Body of pancreas (tissue), 4 donors: ENCODE data around the gene FAM89B. TPM values are rescaled to one million over a fixed set of nuclear protein-coding genes. Genes with fewer than 3 reads are reported as not detected.

ENCODE experiments used
- ATAC-seq: fragments of 150-250 bp; one replicate; pipeline ENCODE4 v1.9.1; 2016
- DNase-seq, 4 donors: peaks; one replicate each; pipeline ENCODE4 v3.0.0-alpha.2; 2019
- H3K27ac ChIP-seq, 4 donors: fragments of 200-600 bp; sonication (generic); 1 replicate in 3 of 4; 2 replicates in 1 of 4; pipeline versions ENCODE4 v1.5.1 to v1.6.1; 2016 to 2019; ENCODE audit warnings: mild to moderate bottlenecking in 1 of 4, mixed read lengths in 1 of 4, moderate library complexity in 1 of 4
- H3K27me3 ChIP-seq, 2 donors: fragments of 200-600 bp; sonication (generic); one replicate each; pipeline ENCODE4 v1.6.0; 2016; ENCODE audit warnings: mild to moderate bottlenecking in 1 of 2
- H3K36me3 ChIP-seq, 2 donors: fragments of 200-600 bp; sonication (generic); replicated peaks in 1 of 2; 2 replicates each; pipeline ENCODE4 v1.5.1; 2016; ENCODE audit warnings: low read depth in 2 of 2; ENCODE audit not compliant: insufficient read depth in 1 of 2
- H3K4me1 ChIP-seq: fragments of 200-600 bp; sonication (generic); one replicate; pipeline ENCODE4 v1.6.0; 2016
- H3K4me3 ChIP-seq, 2 donors: fragments of 200-600 bp; sonication (generic); 1 replicate in 1 of 2; 2 replicates in 1 of 2; pipeline ENCODE4 v1.5.1; 2016 to 2019
- H3K9me3 ChIP-seq, 3 donors: fragments of 200-600 bp; sonication (generic); 1 replicate in 2 of 3; 2 replicates in 1 of 3; pipeline ENCODE4 v1.5.1; 2016
- CTCF ChIP-seq, 7 experiments: fragments of 450-650 bp in 4 of 7; fragments of 200-600 bp in 3 of 7; sonication (generic) in 3 of 7; IDR thresholded peaks; one replicate each; pipeline ENCODE4 v1.5.1; 2016 to 2019; ENCODE audit warnings: antibody characterized with exemption in 7 of 7
- POLR2A ChIP-seq, 3 donors: fragments of 450-650 bp; IDR thresholded peaks; one replicate each; pipeline ENCODE4 v1.6.1; 2016; ENCODE audit warnings: antibody characterized with exemption in 3 of 3, mild to moderate bottlenecking in 2 of 3
- WGBS, 2 donors: methylation state at CpG; one replicate each; pipeline ENCODE4 v1.1.5; 2017; 5-methylcytosine and 5-hydroxymethylcytosine counted together
- intact Hi-C: fragments of 100-400 bp; cut with DNase I; formaldehyde crosslinking; loops from one replicate; pipeline ENCODE4 v1.15.1; 2023
- total RNA-seq, 2 donors: library from RNA; depleted of rRNA; stranded (reverse); fragments of >200 nt; gene quantifications; one replicate each; pipeline ENCODE4 v1.1.0, GENCODE V29; 2016

Gene FAM89B
- total RNA-seq, 2 donors from 2014 or later, result 44.8 to 116 TPM

- peak in 2 of 7 experiments; percentile 31 to 33 for TF ChIP-seq CTCF (IDR thresholded peaks at IDR 0.05)
- TF ChIP-seq POLR2A (IDR thresholded peaks at IDR 0.05), result peak; percentile 41 to 74 (median 72)
- Histone ChIP-seq H3K4me1 (peaks cover 52% of the 10 kb centered on the region), H3K27me3 (no peaks in the 10 kb centered on the region), H3K36me3 (no peaks in the 10 kb centered on the region), H3K4me3 (no peak within 1 kb of the TSS), H3K9me3 (no peaks in the 10 kb centered on the region), H3K27ac (peak within 1 kb of the TSS; percentile 86 to 96 (median 92))
- WGBS, 2 donors, result 2 to 4% methylated on average over 27 to 72 of the region's 79 CpGs
- peak; percentile 86 for ATAC-seq
- peak; percentile 83 to 89 (median 87) for DNase-seq
- intact Hi-C loops, result no loop called here
Observed at GRCh38 chr11:65558002-65558929, 14.1 kb upstream of the FAM89B start, which contains the start of gene LTBP3. Gene LTBP3, minus strand, starts transcription at chr11:65558359. Its CDS starts 400 bp downstream, at chr11:65557959.

- DNase-seq (peak; percentile 56 to 79 (median 71)), ATAC-seq (peak; percentile 39)
- intact Hi-C loops, result no loop called here
- H3K4me3 ChIP-seq, result no peak overlapping the region
- no peaks in the 10 kb centered on the region for H3K9me3 ChIP-seq
- 19 to 44% methylated on average over 4 to 19 of the region's 19 CpGs for WGBS, 2 donors
- TF ChIP-seq CTCF (IDR thresholded peaks at IDR 0.05) (peak in 2 of 7 experiments; percentile 2 to 17), POLR2A (IDR thresholded peaks at IDR 0.05) (no peak)
- no peaks in the 10 kb centered on the region for H3K36me3 ChIP-seq
- peak overlapping the region; percentile 86 to 96 (median 92) for H3K27ac ChIP-seq
- H3K4me1 ChIP-seq, result peaks cover 52% of the 10 kb centered on the region
- no peaks in the 10 kb centered on the region for H3K27me3 ChIP-seq
Observed at GRCh38 chr11:65558930-65559509, 13.3 kb upstream of the FAM89B start.

- intact Hi-C loops, result no loop called here
- peaks cover 52% of the 10 kb centered on the region for H3K4me1 ChIP-seq
Observed at GRCh38 chr11:65559535-65559934, 12.8 kb upstream of the FAM89B start.

GRCh38 chr11:65559951-65560537 is 12.3 kb upstream of the FAM89B start:
- Histone ChIP-seq H3K36me3 (no peaks in the 10 kb centered on the region), H3K4me3 (no peak overlapping the region), H3K4me1 (peaks cover 49% of the 10 kb centered on the region), H3K27me3 (no peaks in the 10 kb centered on the region), H3K27ac (peak overlapping the region in 3 of 4 donors; percentile 86 to 96 (median 92)), H3K9me3 (no peaks in the 10 kb centered on the region)
- ATAC-seq (no peak), DNase-seq (peak in 3 of 4 donors; percentile 41 to 56 (median 48))
- intact Hi-C loops, result no loop called here
- no peak for TF ChIP-seq POLR2A (IDR thresholded peaks at IDR 0.05)
- no peak for TF ChIP-seq CTCF (IDR thresholded peaks at IDR 0.05)
- WGBS, 2 donors, result 37 to 45% methylated on average over 5 of the region's 5 CpGs

More at GRCh38 chr11:65559535-65559934, 12.8 kb upstream of the FAM89B start:
- TF ChIP-seq POLR2A (IDR thresholded peaks at IDR 0.05), result no peak
- TF ChIP-seq CTCF (IDR thresholded peaks at IDR 0.05), result no peak
- DNase-seq (no peak), ATAC-seq (no peak)
- Histone ChIP-seq H3K9me3 (no peaks in the 10 kb centered on the region), H3K4me3 (no peak overlapping the region), H3K27ac (peak overlapping the region; percentile 86 to 96 (median 92)), H3K27me3 (no peaks in the 10 kb centered on the region), H3K36me3 (no peaks in the 10 kb centered on the region)
- WGBS, 2 donors, result 68 to 81% methylated on average over 4 to 5 of the region's 5 CpGs
